Measurements from ENCODE around the gene GPR176.

Gene GPR176

GRCh38 chr15:39944726-39945125 lies 24.7 kb upstream of the GPR176 start:
- no peaks in the 10 kb centered on the region for H3K27me3 Mint-ChIP-seq
- H3K36me3 Mint-ChIP-seq (ENCODE audit: low read depth) = peaks cover 77% of the 10 kb centered on the region
- DNase-seq = no peak
- no peak overlapping the region for H3K27ac Mint-ChIP-seq
- H3K4me3 Mint-ChIP-seq = no peak overlapping the region
- peaks cover 15% of the 10 kb centered on the region for H3K4me1 Mint-ChIP-seq (ENCODE audit: low read depth)
- H3K9me3 Mint-ChIP-seq = no peaks in the 10 kb centered on the region

GRCh38 chr15:39942753-39943150 lies 22.7 kb upstream of the GPR176 start:
- DNase-seq = no peak
- Mint-ChIP-seq H3K9me3 (no peaks in the 10 kb centered on the region), H3K4me1 (ENCODE audit: low read depth) (peaks cover 18% of the 10 kb centered on the region), H3K27me3 (no peaks in the 10 kb centered on the region), H3K36me3 (ENCODE audit: low read depth) (peaks cover 77% of the 10 kb centered on the region), H3K4me3 (no peak overlapping the region), H3K27ac (no peak overlapping the region)

- no peak for DNase-seq
- H3K27ac Mint-ChIP-seq = no peak overlapping the region
- peaks cover 74% of the 10 kb centered on the region for H3K36me3 Mint-ChIP-seq (ENCODE audit: low read depth)
- peaks cover 15% of the 10 kb centered on the region for H3K4me1 Mint-ChIP-seq (ENCODE audit: low read depth)
- H3K4me3 Mint-ChIP-seq = no peak overlapping the region
- H3K9me3 Mint-ChIP-seq = no peaks in the 10 kb centered on the region
- H3K27me3 Mint-ChIP-seq = no peaks in the 10 kb centered on the region
These were observed 22.2 kb upstream of the GPR176 start for GRCh38 chr15:39942101-39942752.

GRCh38 chr15:39939487-39940452 lies 19.7 kb upstream of the GPR176 start:
- Mint-ChIP-seq H3K27ac (no peak overlapping the region), H3K36me3 (ENCODE audit: low read depth) (peaks cover 64% of the 10 kb centered on the region), H3K4me3 (no peak overlapping the region)

GRCh38 chr15:39937696-39938095 lies 17.6 kb upstream of the GPR176 start:
- Mint-ChIP-seq H3K36me3 (ENCODE audit: low read depth) (peaks cover 49% of the 10 kb centered on the region), H3K27me3 (no peaks in the 10 kb centered on the region), H3K4me1 (ENCODE audit: low read depth) (peaks cover 44% of the 10 kb centered on the region), H3K4me3 (no peak overlapping the region), H3K27ac (no peak overlapping the region), H3K9me3 (no peaks in the 10 kb centered on the region)
- no peak for DNase-seq

More at GRCh38 chr15:39939487-39940452, 19.7 kb upstream of the GPR176 start:
- H3K9me3 Mint-ChIP-seq = no peaks in the 10 kb centered on the region
- H3K4me1 Mint-ChIP-seq (ENCODE audit: low read depth) = peaks cover 27% of the 10 kb centered on the region
- no peak for DNase-seq
- H3K27me3 Mint-ChIP-seq = no peaks in the 10 kb centered on the region

- H3K27ac Mint-ChIP-seq = no peak overlapping the region
- H3K9me3 Mint-ChIP-seq = no peaks in the 10 kb centered on the region
- H3K4me3 Mint-ChIP-seq = no peak overlapping the region
- H3K36me3 Mint-ChIP-seq (ENCODE audit: low read depth) = peaks cover 40% of the 10 kb centered on the region
- peaks cover 41% of the 10 kb centered on the region for H3K4me1 Mint-ChIP-seq (ENCODE audit: low read depth)
- DNase-seq = no peak
- H3K27me3 Mint-ChIP-seq = peaks cover 3% of the 10 kb centered on the region
These were observed 16.6 kb upstream of the GPR176 start for GRCh38 chr15:39936681-39937080.

- H3K4me1 Mint-ChIP-seq (ENCODE audit: low read depth) = peaks cover 41% of the 10 kb centered on the region
- peaks cover 37% of the 10 kb centered on the region for H3K36me3 Mint-ChIP-seq (ENCODE audit: low read depth)
- no peaks in the 10 kb centered on the region for H3K9me3 Mint-ChIP-seq
- H3K4me3 Mint-ChIP-seq = no peak overlapping the region
- DNase-seq = no peak
- H3K27ac Mint-ChIP-seq = no peak overlapping the region
- peaks cover 3% of the 10 kb centered on the region for H3K27me3 Mint-ChIP-seq
These were observed 16.1 kb upstream of the GPR176 start for GRCh38 chr15:39936187-39936586.

GRCh38 chr15:39935241-39935640 lies 15.2 kb upstream of the GPR176 start:
- no peaks in the 10 kb centered on the region for H3K9me3 Mint-ChIP-seq
- H3K4me1 Mint-ChIP-seq (ENCODE audit: low read depth) = peaks cover 41% of the 10 kb centered on the region
- no peak overlapping the region for H3K27ac Mint-ChIP-seq

GRCh38 chr15:39934397-39935071 lies 14.5 kb upstream of the GPR176 start:
- Mint-ChIP-seq H3K9me3 (no peaks in the 10 kb centered on the region), H3K36me3 (ENCODE audit: low read depth) (peaks cover 22% of the 10 kb centered on the region), H3K27me3 (peaks cover 3% of the 10 kb centered on the region), H3K27ac (peak overlapping the region; percentile 79), H3K4me1 (ENCODE audit: low read depth) (peaks cover 41% of the 10 kb centered on the region), H3K4me3 (peak overlapping the region; percentile 87)
- DNase-seq = peak; percentile 38

More at GRCh38 chr15:39935241-39935640, 15.2 kb upstream of the GPR176 start:
- Mint-ChIP-seq H3K27me3 (peaks cover 3% of the 10 kb centered on the region), H3K4me3 (peak overlapping the region; percentile 87), H3K36me3 (ENCODE audit: low read depth) (peaks cover 29% of the 10 kb centered on the region)
- DNase-seq = no peak

GRCh38 chr15:39931615-39932014 lies 11.5 kb upstream of the GPR176 start:
- Mint-ChIP-seq H3K27ac (no peak overlapping the region), H3K36me3 (ENCODE audit: low read depth) (peaks cover 12% of the 10 kb centered on the region), H3K4me1 (ENCODE audit: low read depth) (peaks cover 32% of the 10 kb centered on the region), H3K4me3 (no peak overlapping the region), H3K9me3 (no peaks in the 10 kb centered on the region), H3K27me3 (peaks cover 3% of the 10 kb centered on the region)
- DNase-seq = no peak

GRCh38 chr15:39926526-39926925 lies 6.5 kb upstream of the GPR176 start:
- Mint-ChIP-seq H3K36me3 (ENCODE audit: low read depth) (no peaks in the 10 kb centered on the region), H3K27me3 (no peaks in the 10 kb centered on the region), H3K4me1 (ENCODE audit: low read depth) (peaks cover 18% of the 10 kb centered on the region), H3K4me3 (no peak overlapping the region), H3K9me3 (no peaks in the 10 kb centered on the region), H3K27ac (no peak overlapping the region)
- no peak for DNase-seq

- H3K4me1 Mint-ChIP-seq (ENCODE audit: low read depth) = peaks cover 24% of the 10 kb centered on the region
- H3K27ac Mint-ChIP-seq = no peak overlapping the region
- H3K4me3 Mint-ChIP-seq = no peak overlapping the region
- no peaks in the 10 kb centered on the region for H3K27me3 Mint-ChIP-seq
- no peak for DNase-seq
- H3K9me3 Mint-ChIP-seq = no peaks in the 10 kb centered on the region
- peaks cover 3% of the 10 kb centered on the region for H3K36me3 Mint-ChIP-seq (ENCODE audit: low read depth)
These were observed 5.2 kb upstream of the GPR176 start for GRCh38 chr15:39925112-39925842.

GRCh38 chr15:39924437-39924836 lies 4.4 kb upstream of the GPR176 start:
- Mint-ChIP-seq H3K36me3 (ENCODE audit: low read depth) (peaks cover 3% of the 10 kb centered on the region), H3K4me3 (no peak overlapping the region), H3K27me3 (peaks cover 2% of the 10 kb centered on the region), H3K4me1 (ENCODE audit: low read depth) (peaks cover 25% of the 10 kb centered on the region), H3K9me3 (no peaks in the 10 kb centered on the region), H3K27ac (no peak overlapping the region)
- no peak for DNase-seq

GRCh38 chr15:39922462-39923092 lies 2.5 kb upstream of the GPR176 start:
- Mint-ChIP-seq H3K27me3 (peaks cover 20% of the 10 kb centered on the region), H3K27ac (no peak overlapping the region), H3K4me1 (ENCODE audit: low read depth) (peaks cover 34% of the 10 kb centered on the region), H3K36me3 (ENCODE audit: low read depth) (peaks cover 3% of the 10 kb centered on the region), H3K9me3 (no peaks in the 10 kb centered on the region), H3K4me3 (no peak overlapping the region)
- no peak for DNase-seq

Measured in activated T-cell treated with anti-CD3 and anti-CD28 coated beads, Interleukin-2, amount 50 U/mL, for 24 hours (primary cell).